Motor neuron (in vitro differentiated cells): ENCODE results near the gene KLRK1. TPM values are rescaled to one million over a fixed set of nuclear protein-coding genes. Genes with fewer than 3 reads are reported as not detected.

Source experiments
- ATAC-seq, 8 experiments: fragments of 200-7000 bp; cut with Tn5 transposase; replicated peaks in 6 of 8; 2 replicates each; pipeline ENCODE4 v1.8.0; 2021; ENCODE audit warnings: mild to moderate bottlenecking in 8 of 8, moderate library complexity in 8 of 8
- H3K27ac ChIP-seq, 2 donors: fragments of 250-450 bp; sonication (Bioruptor Pico); 2 replicates each; pipeline ENCODE4 v1.9.0; 2021; ENCODE audit warnings: antibody characterized with exemption in 2 of 2, mild to moderate bottlenecking in 2 of 2, moderate library complexity in 1 of 2
- H3K4me1 ChIP-seq, 2 donors: fragments of 250-450 bp; sonication (Bioruptor Pico); replicated peaks in 1 of 2; 2 replicates each; pipeline ENCODE4 v1.6.1; 2021; ENCODE audit warnings: antibody characterized with exemption in 2 of 2, mild to moderate bottlenecking in 2 of 2, moderate library complexity in 1 of 2
- H3K4me3 ChIP-seq, 5 donors: fragments of 250-450 bp; sonication (Bioruptor Pico); 2 replicates each; pipeline ENCODE4 v1.9.0; 2021; ENCODE audit warnings: antibody characterized with exemption in 5 of 5, mild to moderate bottlenecking in 5 of 5, moderate library complexity in 4 of 5
- WGBS, 10 experiments: fragments of 450-650 bp; shearing (Covaris generic); methylation state at CpG; one replicate each; pipeline ENCODE4 v1.0.0; 2022; 5-methylcytosine and 5-hydroxymethylcytosine counted together
- in situ Hi-C, 9 experiments: fragments of 400-800 bp; cut with MboI; loops; one replicate each; pipeline ENCODE4 v1.15.0; 2021; ENCODE audit warnings: low sequenced_read_pairs in 9 of 9, low pct_unique_long_range_greater_than_20kb in 2 of 9; ENCODE audit not compliant: unreplicated experiment in 9 of 9
- total RNA-seq, 8 experiments: library from RNA; unstranded; fragments of 300-600 nt; gene quantifications; 2 replicates each; pipeline versions ENCODE4 v1.2.3 to v1.2.4, GENCODE V29; 2022

The KLRK1 gene
- total RNA-seq, 8 experiments from 2014 or later, result 0.13 to 1.9 (median 0.53) TPM

DNA sequence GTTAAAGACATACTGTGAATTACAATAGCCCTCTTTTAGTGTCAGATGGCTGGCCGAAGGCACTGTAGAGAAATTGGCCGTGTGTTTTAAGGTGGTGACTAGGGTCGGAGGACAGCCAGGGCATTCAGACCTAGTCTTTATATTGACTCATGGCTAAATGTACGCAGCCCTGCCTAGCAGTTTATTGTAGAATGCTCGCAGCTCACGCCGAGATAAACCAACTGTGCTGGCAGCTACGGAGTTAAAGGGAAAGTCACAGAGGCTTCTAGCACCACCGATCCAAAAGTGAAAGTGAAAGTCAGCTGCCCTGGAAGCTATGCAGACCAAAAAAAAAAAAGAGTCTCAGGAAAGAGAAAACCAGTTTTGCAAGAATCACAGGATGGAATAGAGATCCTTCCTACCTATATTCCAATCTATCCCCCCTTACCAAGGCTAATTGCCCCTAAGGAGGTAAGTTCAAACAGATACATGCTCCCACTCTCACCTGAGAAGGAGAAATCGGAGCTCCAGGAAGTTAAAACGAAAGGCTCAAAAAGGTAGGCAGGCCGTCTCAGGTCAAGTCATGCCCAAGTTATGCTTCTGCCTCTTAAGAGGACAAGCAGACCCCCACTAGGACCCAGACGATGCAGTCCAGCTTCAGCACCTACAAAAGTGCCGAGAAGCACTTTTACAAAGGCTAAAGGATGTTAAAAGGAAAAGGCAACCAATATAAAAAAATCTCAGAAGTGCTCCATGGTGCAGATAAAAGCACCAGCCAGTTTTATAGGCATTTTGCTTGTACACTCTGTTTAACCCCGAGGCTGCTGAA lies 24.8 kb downstream of the KLRK1 start:
- H3K27ac ChIP-seq, result peak overlapping the region; percentile 78 to 84
- H3K4me1 ChIP-seq, result peaks cover 60 to 61% of the 10 kb centered on the region in 2 donors
- peak overlapping the region; percentile 30 to 59 (median 42) for H3K4me3 ChIP-seq
- WGBS, 10 experiments, result 0 to 5% (median 1%) methylated on average over 2 to 14 of the region's 15 CpGs
- in situ Hi-C loops, result loop anchor here in 1 of 9 experiments (25.0 kb wide), 1 partner anchor 197 kb away; no protein-coding TSS in a partner anchor
- peak; percentile 41 to 69 (median 64) for ATAC-seq

DNA sequence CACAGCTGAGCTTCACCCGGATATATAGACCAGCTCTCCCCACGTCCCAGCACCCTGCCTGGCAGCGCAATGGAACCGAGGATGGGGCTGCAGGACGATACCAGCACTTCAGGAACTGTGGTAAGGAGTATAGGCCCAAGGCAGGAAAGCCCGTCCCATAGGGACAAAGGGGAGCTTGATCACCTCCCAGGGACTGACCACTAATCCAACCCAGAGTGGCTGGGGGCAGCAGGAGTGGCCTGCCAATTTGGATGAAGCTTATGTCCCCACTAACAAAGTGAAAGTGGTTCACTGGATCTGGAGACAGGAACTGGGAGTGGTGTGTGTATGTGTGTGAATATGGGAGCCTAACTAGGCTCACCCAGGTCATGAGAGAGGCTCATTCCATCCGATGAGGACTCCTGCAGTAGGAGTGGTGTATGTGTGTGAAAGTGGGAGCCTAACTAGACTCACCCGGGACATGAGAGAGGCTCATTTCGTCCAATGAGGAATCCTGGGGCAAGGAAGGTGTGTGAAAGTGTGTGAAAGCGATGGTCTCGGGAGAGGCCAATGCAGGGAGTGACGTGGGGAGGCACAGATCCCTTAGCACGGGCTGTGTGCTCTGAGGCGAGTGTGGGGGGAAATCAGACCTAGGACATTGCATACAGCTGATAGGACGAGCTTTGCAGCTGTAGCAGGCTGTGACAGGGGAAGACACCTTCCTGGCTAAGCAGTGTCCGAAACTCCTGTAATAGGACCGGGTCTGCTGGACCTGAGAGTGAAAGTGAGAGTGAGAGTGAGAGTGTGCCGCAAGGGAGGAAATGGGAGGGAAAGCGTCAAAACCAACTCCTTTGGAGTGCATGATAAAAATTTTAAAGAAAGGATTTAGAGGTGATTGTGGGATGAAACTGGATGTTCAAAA lies 25.7 kb downstream of the KLRK1 start:
- in situ Hi-C loops, result loop anchor here in 1 of 9 experiments (25.0 kb wide), 1 partner anchor 198 kb away; no protein-coding TSS in a partner anchor
- H3K27ac ChIP-seq, result peak overlapping the region; percentile 78 to 84
- peaks cover 58 to 60% of the 10 kb centered on the region in 2 donors for H3K4me1 ChIP-seq
- peak overlapping the region; percentile 30 to 59 (median 42) for H3K4me3 ChIP-seq
- ATAC-seq, result peak; percentile 64 to 81 (median 77)
- WGBS, 10 experiments, result 0 to 20% (median 9%) methylated on average over 2 to 16 of the region's 19 CpGs; no CpG with 5 or more reads in 2 of the 10 experiments

DNA sequence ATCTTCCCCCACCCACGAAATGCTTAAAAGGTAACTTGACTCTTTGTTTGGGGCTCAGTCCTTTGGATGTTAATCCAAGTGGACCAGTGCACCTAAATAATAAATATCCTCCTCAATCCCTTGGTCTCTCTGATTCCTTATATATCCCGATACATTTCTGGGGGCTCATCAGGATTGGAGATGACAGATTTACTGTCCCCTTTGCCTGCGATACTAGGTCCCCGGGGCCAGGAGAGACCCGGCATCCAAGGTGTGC lies 26.3 kb downstream of the KLRK1 start:
- 29 to 53% (median 33%) methylated on average over 1 to 4 of the region's 5 CpGs; no CpG with 5 or more reads in 5 of the 10 experiments for WGBS, 10 experiments
- in situ Hi-C loops, result loop anchor here in 1 of 9 experiments (25.0 kb wide), 1 partner anchor 199 kb away; no protein-coding TSS in a partner anchor
- ATAC-seq, result no peak
- Histone ChIP-seq H3K27ac (peak overlapping the region; percentile 78 to 84), H3K4me3 (peak overlapping the region; percentile 30 to 59 (median 42)), H3K4me1 (peaks cover 57 to 60% of the 10 kb centered on the region in 2 donors)

GRCh38 chr12:10362828-10363657 lies 26.8 kb downstream of the KLRK1 start:
- H3K4me1 ChIP-seq, result peaks cover 52 to 56% of the 10 kb centered on the region in 2 donors
- peak overlapping the region in 3 of 5 donors; percentile 32 to 59 (median 48) for H3K4me3 ChIP-seq
- peak overlapping the region; percentile 78 to 84 for H3K27ac ChIP-seq
- in situ Hi-C loops, result loop anchor here in 1 of 9 experiments (25.0 kb wide), 1 partner anchor 199 kb away; no protein-coding TSS in a partner anchor
- ATAC-seq, result no peak
- WGBS, 10 experiments, result 20 to 63% (median 31%) methylated on average over 4 to 9 of the region's 9 CpGs

DNA sequence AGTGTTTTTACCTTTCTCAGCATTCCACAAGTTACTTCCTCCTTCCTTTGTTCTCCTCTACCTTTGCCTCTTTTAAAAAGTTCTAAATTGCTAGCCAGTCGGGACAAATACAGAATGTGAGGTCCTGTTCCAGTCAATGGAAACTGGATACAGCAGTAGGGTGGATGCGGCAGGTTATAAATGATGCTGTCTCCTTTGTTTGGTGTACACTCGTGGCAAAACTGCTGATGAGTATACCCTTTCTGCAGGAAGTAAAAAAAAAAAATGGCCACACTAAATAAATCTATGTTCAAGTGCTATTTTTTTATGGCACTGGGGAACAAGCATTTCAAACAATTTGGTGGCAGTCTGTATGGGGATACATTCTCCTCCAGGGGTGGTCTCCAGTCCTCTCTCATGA lies 27.5 kb downstream of the KLRK1 start:
- WGBS, 10 experiments, result 0 to 67% (median 31%) methylated on average over 1 to 2 of the region's 3 CpGs; no CpG with 5 or more reads in 3 of the 10 experiments
- Histone ChIP-seq H3K27ac (peak overlapping the region; percentile 19 to 78), H3K4me3 (peak overlapping the region in 1 of 5 donors; percentile 59)

DNA sequence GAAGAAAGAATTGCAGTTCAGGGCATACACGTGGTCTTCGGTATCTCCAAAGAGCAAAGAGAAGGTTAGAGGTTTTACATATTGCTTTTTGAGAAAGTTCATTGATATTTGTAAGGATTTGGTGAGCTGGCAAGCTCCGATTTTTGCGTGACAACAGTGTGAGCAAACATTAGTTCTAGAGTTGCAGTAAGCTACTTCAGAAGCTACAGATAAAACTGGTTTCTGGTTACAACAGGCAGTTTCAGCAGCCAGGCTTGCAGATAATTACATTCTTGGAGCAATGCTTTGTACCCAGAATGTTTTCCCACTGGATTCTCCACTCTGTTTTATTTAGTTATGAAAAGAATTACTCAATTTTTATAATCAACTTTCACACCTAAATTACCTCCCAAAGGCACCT lies 28.2 kb downstream of the KLRK1 start:
- WGBS, 10 experiments, result 33 to 93% (median 75%) methylated on average over 2 to 4 of the region's 4 CpGs; no CpG with 5 or more reads in 2 of the 10 experiments
- no peak for ATAC-seq
- Histone ChIP-seq H3K4me3 (no peak overlapping the region), H3K4me1 (peaks cover 43 to 46% of the 10 kb centered on the region in 2 donors), H3K27ac (no peak overlapping the region)
- in situ Hi-C loops, result loop anchor here in 1 of 9 experiments (25.0 kb wide), 1 partner anchor 201 kb away; no protein-coding TSS in a partner anchor

More for the DNA sequence above, 27.5 kb downstream of the KLRK1 start:
- peaks cover 50 to 53% of the 10 kb centered on the region in 2 donors for H3K4me1 ChIP-seq
- ATAC-seq, result no peak
- in situ Hi-C loops, result loop anchor here in 1 of 9 experiments (25.0 kb wide), 1 partner anchor 200 kb away; no protein-coding TSS in a partner anchor

GRCh38 chr12:10361084-10361483 lies 28.8 kb downstream of the KLRK1 start:
- H3K27ac ChIP-seq, result no peak overlapping the region
- ATAC-seq, result peak in 2 of 8 experiments; percentile 8 to 20

DNA sequence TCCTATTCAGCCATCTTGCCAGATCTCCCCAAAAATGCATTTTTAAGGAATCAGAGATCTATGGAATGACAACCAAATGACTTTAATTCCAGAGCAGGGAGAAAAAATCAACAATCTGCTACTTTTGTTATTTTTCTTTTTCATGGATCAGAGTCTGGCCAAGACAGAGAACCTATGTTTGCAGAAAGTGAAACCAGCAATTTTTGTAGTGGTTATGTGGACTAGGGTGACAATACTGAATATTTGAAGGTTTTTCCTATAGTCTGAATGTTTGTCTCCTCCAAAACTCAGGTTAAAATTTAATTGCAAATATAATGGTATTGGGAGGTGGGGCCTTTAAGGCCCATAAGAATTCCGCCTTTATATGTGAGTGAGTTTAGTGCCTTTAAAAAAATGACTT lies 30.9 kb downstream of the KLRK1 start:
- ATAC-seq, result no peak
- in situ Hi-C loops, result loop anchor here in 1 of 9 experiments (25.0 kb wide), 1 partner anchor 203 kb away; no protein-coding TSS in a partner anchor
- 83 to 100% (median 100%) methylated on average over 1 of the region's 1 CpG; no CpG with 5 or more reads in 2 of the 10 experiments for WGBS, 10 experiments
- no peak overlapping the region for H3K27ac ChIP-seq
- peaks cover 29 to 31% of the 10 kb centered on the region in 2 donors for H3K4me1 ChIP-seq
- H3K4me3 ChIP-seq, result no peak overlapping the region

More at GRCh38 chr12:10361084-10361483, 28.8 kb downstream of the KLRK1 start:
- Histone ChIP-seq H3K4me3 (no peak overlapping the region), H3K4me1 (peaks cover 38 to 41% of the 10 kb centered on the region in 2 donors)
- in situ Hi-C loops, result loop anchor here in 1 of 9 experiments (25.0 kb wide), 1 partner anchor 201 kb away; no protein-coding TSS in a partner anchor
- 80 to 100% (median 91%) methylated on average over 1 to 4 of the region's 4 CpGs; no CpG with 5 or more reads in 2 of the 10 experiments for WGBS, 10 experiments

DNA sequence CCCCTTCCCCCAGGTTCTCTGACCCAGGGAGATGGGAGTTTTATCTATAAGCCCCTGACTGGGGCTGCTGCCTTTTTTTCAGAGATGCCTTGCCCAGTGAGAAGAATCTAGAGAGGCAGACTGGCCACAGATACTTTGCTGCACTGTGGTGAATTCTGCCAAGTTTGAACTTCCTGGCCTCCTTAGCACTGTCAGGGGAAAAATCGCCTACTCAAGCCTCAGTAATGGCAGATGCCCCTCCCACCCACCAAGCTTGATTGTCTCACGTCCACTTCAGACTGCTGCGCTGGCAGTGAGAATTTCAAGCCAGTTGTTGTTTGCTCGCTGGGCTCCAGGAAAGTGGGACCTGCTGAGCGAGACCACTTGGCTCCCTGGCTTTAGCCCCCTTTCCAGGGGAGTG lies 31.7 kb downstream of the KLRK1 start:
- WGBS, 10 experiments, result 61 to 71% (median 67%) methylated on average over 1 to 5 of the region's 5 CpGs; no CpG with 5 or more reads in 6 of the 10 experiments
- no peak overlapping the region for H3K27ac ChIP-seq
- no peak for ATAC-seq
- in situ Hi-C loops, result loop anchor here in 1 of 9 experiments (25.0 kb wide), 1 partner anchor 204 kb away; no protein-coding TSS in a partner anchor
- peaks cover 20 to 23% of the 10 kb centered on the region in 2 donors for H3K4me1 ChIP-seq
- no peak overlapping the region for H3K4me3 ChIP-seq

DNA sequence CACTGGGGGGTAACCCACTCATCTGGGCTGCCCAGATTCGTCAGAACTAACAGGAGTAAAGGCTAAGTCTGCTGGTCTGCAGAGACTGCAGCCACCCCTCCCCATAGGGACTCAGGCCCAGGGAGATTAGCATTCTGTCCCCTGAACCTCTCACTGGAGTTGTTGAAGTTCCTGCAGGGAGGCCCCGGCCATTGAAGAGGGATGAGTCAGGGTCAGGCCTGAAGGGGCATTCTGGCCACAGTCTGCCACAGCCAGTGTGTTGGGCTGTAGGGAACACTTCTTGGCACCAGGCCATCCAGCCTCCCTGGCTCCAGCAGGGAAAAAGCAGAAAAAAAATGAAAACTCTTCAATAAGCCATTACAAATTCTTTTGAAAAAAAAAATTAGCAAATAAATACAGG lies 35.3 kb downstream of the KLRK1 start:
- H3K4me1 ChIP-seq, result no peaks in the 10 kb centered on the region
- WGBS, 10 experiments, result 0 to 80% (median 34%) methylated on average over 1 to 2 of the region's 2 CpGs; no CpG with 5 or more reads in 6 of the 10 experiments
- ATAC-seq, result peak in 7 of 8 experiments; percentile 29 to 93 (median 54)
- H3K4me3 ChIP-seq, result no peak overlapping the region
- no peak overlapping the region for H3K27ac ChIP-seq
- in situ Hi-C loops, result loop anchor here in 1 of 9 experiments (25.0 kb wide), 1 partner anchor 208 kb away; no protein-coding TSS in a partner anchor

DNA sequence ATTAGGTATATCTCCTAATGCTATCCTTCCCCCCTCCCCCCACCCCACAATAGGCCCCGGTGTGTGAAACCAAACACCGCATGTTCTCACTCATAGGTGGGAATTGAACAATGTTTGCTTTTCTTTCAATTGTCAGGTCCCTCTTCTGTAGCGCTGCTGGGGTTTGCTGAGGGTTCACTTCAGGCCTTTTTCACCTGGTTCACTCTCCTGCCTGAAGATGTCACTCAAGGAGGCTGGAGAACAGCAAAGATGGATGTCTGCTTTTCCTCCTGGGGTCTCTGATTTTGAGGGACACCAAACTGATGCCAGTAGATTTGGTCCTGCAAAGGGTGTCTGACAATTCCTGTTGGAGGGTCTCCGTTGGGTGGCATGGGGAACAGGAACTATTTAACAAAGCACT lies 35.8 kb downstream of the KLRK1 start:
- Histone ChIP-seq H3K27ac (no peak overlapping the region), H3K4me3 (no peak overlapping the region), H3K4me1 (no peaks in the 10 kb centered on the region)
- ATAC-seq, result no peak
- WGBS, 10 experiments, result 0 to 100% (median 100%) methylated on average over 1 of the region's 4 CpGs; no CpG with 5 or more reads in 5 of the 10 experiments
- in situ Hi-C loops, result loop anchor here in 1 of 9 experiments (25.0 kb wide), 1 partner anchor 208 kb away; no protein-coding TSS in a partner anchor
